SK-N-SH (cell line): ENCODE results near the gene POP4.

ENCODE experiments used
- MEF2A ChIP-seq: IDR thresholded peaks from 2 replicates; pipeline ENCODE4 v1.4.0; 2012; ENCODE audit warnings: low read depth, borderline replicate concordance
- POLR2AphosphoS5 ChIP-seq: IDR thresholded peaks from 2 replicates; pipeline ENCODE4 v1.6.1; 2012; ENCODE audit warnings: low read depth, low read length
- REST ChIP-seq: IDR thresholded peaks from 2 replicates; pipeline ENCODE4 v1.6.1; 2012; ENCODE audit warnings: mild to moderate bottlenecking, low read depth, low read length, moderate library complexity

- TF ChIP-seq MEF2A (no peak), POLR2AphosphoS5 (no peak), REST (no peak)
Observed at GRCh38 chr19:29650772-29651387, 44.8 kb downstream of the POP4 start.
